TTC549 (cell line): ENCODE data around the gene CDK2.
"Not testable (repeated sequence)": the region's sequence is repeated elsewhere in the genome, so short reads cannot be mapped to it uniquely, and the experiment has no call there.

ENCODE experiments used
- FAIRE-seq: peaks from 2 replicates; lab custom pipeline; 2012; peaks lifted over from hg19 to GRCh38; lab: Jason Lieb, UNC

CDK2 gene

GRCh38 chr12:55982319-55982936 is 15.8 kb downstream of the CDK2 start:
- no peak for FAIRE-seq

- FAIRE-seq = no peak
Measured at GRCh38 chr12:55983232-55983842, 16.7 kb downstream of the CDK2 start.

GRCh38 chr12:55984861-55985260 is 18.2 kb downstream of the CDK2 start:
- FAIRE-seq = no peak

GRCh38 chr12:55985341-55985740 is 18.7 kb downstream of the CDK2 start:
- FAIRE-seq = no peak

GRCh38 chr12:55985976-55986375 is 19.3 kb downstream of the CDK2 start:
- not testable (repeated sequence) for FAIRE-seq

GRCh38 chr12:55991110-55991509 is 24.5 kb downstream of the CDK2 start:
- FAIRE-seq = no peak

GRCh38 chr12:55993230-55993853 is 26.7 kb downstream of the CDK2 start:
- no peak for FAIRE-seq

- FAIRE-seq = no peak
Measured at GRCh38 chr12:55995366-55995765, 28.7 kb downstream of the CDK2 start.

GRCh38 chr12:55996201-55996714 is 29.6 kb downstream of the CDK2 start:
- peak; percentile 52 for FAIRE-seq

GRCh38 chr12:55996715-55997534 is 30.3 kb downstream of the CDK2 start, which contains the start of gene SUOX:
Gene SUOX (plus strand): TSS chr12:55997276. CDS start chr12:56002222, 4,946 bp downstream.
- peak; percentile 94 for FAIRE-seq

GRCh38 chr12:55997535-55997859 is 30.9 kb downstream of the CDK2 start:
- FAIRE-seq = no peak

GRCh38 chr12:55999522-55999921 is 32.9 kb downstream of the CDK2 start:
- not testable (repeated sequence) for FAIRE-seq

- FAIRE-seq = not testable (repeated sequence)
Measured at GRCh38 chr12:55999999-56000540, 33.4 kb downstream of the CDK2 start.

- no peak for FAIRE-seq
Measured at GRCh38 chr12:56001487-56002100, 35.0 kb downstream of the CDK2 start.

GRCh38 chr12:56003376-56003775 is 36.7 kb downstream of the CDK2 start:
- not testable (repeated sequence) for FAIRE-seq

- FAIRE-seq = no peak
Measured at GRCh38 chr12:56004211-56004610, 37.6 kb downstream of the CDK2 start.

GRCh38 chr12:56007564-56008559 is 41.2 kb downstream of the CDK2 start:
- no peak for FAIRE-seq

GRCh38 chr12:56010111-56010570 is 43.5 kb downstream of the CDK2 start:
- no peak for FAIRE-seq

GRCh38 chr12:56011509-56012090 is 45.0 kb downstream of the CDK2 start:
- no peak for FAIRE-seq

GRCh38 chr12:56013482-56013881 is 46.9 kb downstream of the CDK2 start:
- no peak for FAIRE-seq
